ENCODE results near the gene TRMT1L.

DNA sequence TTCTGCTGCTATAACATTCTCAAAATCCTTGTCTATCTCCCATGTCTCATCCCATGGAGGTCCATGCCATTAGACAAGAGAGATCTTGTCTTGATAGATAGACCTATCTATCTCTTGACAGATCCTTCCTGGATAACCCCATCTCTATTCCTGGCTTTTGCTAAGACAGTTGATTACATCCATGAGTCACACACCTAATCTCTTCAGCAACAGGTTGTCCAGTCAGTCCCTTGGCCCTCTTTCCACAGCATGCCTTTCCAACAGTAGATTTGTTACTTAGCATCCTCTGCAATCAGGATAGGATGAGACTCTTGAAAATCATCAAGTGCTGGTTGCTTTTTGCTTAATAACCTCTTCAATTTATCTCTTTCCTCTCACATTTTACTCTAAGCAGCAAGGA lies 46.6 kb downstream of the TRMT1L start:
- TF ChIP-seq POLR2A (IDR thresholded peaks at IDR 0.05; ENCODE audit: low read depth, low read length) (no peak), POLR2AphosphoS5 (IDR thresholded peaks at IDR 0.05; ENCODE audit: low read depth, low read length) (no peak), TAF1 (IDR thresholded peaks at IDR 0.05; ENCODE audit: low read depth, low read length) (no peak)
